ENCODE results near the gene SUN2. TPM values are rescaled to one million over a fixed set of nuclear protein-coding genes. Genes with fewer than 3 reads are reported as not detected.

The SUN2 gene
- total and polyA plus RNA-seq, 2 of the 13 experiments (the other 11 are each of a cell fraction or from before 2014, with no cell fraction given), result 45.6 to 56.6 TPM

GRCh38 chr22:38748487-38749136, 7.2 kb downstream of the SUN2 start (continued):
- TF ChIP-seq ARID5B (CRISPR knock-in tag; IDR thresholded peaks at IDR 0.05), result no peak
- no peak for TF ChIP-seq PHF8 (CRISPR knock-in tag; IDR thresholded peaks at IDR 0.05)
- TF ChIP-seq ZNF282 (IDR thresholded peaks at IDR 0.05; ENCODE audit: partially characterized antibody), result no peak
- no peak for TF ChIP-seq ZNF362 (CRISPR knock-in tag; IDR thresholded peaks at IDR 0.05; ENCODE audit: borderline replicate concordance)
- TF ChIP-seq ZFP91 (CRISPR knock-in tag; IDR thresholded peaks at IDR 0.05; ENCODE audit: borderline replicate concordance), result 0 out of 2 replicates have a peak, but pooled peaks have one; percentile 18
- TF ChIP-seq CC2D1A (CRISPR knock-in tag; IDR thresholded peaks at IDR 0.05), result no peak
- TF ChIP-seq MAFG (CRISPR knock-in tag; IDR thresholded peaks at IDR 0.05), result no peak
- no peak for TF ChIP-seq ZNF746 (CRISPR knock-in tag; IDR thresholded peaks at IDR 0.05)
- no peak for TF ChIP-seq ZNF460 (CRISPR knock-in tag; IDR thresholded peaks at IDR 0.05; ENCODE audit: borderline replicate concordance)
- TF ChIP-seq ZNF850 (CRISPR knock-in tag; conservative IDR thresholded peaks at IDR 0.05), result no peak
- TF ChIP-seq SP4 (CRISPR knock-in tag; IDR thresholded peaks at IDR 0.05), result no peak
- TF ChIP-seq ZBTB4 (CRISPR knock-in tag; IDR thresholded peaks at IDR 0.05; ENCODE audit: borderline replicate concordance), result no peak
- 0 out of 2 replicates have a peak, but pooled peaks have one; percentile 15 for TF ChIP-seq CTCF (CRISPR knock-in tag; IDR thresholded peaks at IDR 0.05)
- no peak for TF ChIP-seq ZNF770 (CRISPR knock-in tag; IDR thresholded peaks at IDR 0.05)

All from HepG2 (cell line).